Measurements from ENCODE around the gene USP7. TPM values are rescaled to one million over a fixed set of nuclear protein-coding genes. Genes with fewer than 3 reads are reported as not detected.

USP7 gene
- total and polyA plus RNA-seq, 10 of the 15 experiments (the other 5 are each of a cell fraction or from before 2014, with no cell fraction given) = 16.2 to 133 (median 60.5) TPM

DNA sequence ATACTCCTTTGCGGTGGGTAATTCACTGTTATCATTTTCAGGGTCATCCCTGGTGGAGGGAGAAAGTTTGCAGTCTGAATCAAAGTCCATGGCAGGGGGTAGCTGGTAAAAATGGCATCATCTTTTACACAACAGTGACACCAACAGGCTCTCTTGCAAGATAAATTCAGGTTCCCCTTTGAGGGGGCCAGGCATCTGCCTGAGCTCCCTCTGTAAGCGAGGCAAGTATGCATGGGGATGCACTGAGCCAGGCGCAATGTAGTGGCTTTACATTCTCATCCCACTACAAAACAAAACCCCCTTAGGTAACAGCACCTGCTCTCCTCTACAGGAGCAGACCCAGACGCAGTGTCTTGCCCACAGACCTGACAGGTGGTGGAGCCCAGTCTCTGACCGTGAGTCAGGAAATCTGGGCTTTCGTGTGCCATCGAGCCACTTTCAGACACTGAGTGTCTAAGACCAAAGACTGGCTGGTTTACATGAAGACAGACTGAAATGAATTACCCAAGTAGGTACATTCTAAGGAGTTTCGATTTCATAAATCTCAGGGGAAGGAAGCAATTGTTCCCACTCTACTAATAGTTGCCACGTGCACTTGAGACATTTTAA, 63.9 kb downstream of the USP7 start (continued):
- peak; percentile 45; the same call in 1 of the 2 replicates for TF ChIP-seq IKZF1 (conservative IDR thresholded peaks at IDR 0.05)
- no peak for TF ChIP-seq CREB1 (IDR thresholded peaks at IDR 0.05; ENCODE audit: low read depth)
- TF ChIP-seq IKZF2 (IDR thresholded peaks at IDR 0.05) = 0 out of 4 replicates have a peak, but pooled peaks have one; percentile 13 to 24
- 0 out of 3 replicates have a peak, but pooled peaks have one; percentile 19 for TF ChIP-seq POU2F2 (IDR thresholded peaks at IDR 0.05; ENCODE audit: borderline replicate concordance, low read depth, low read length)
- 0 out of 2 replicates have a peak, but pooled peaks have one; percentile 25 for TF ChIP-seq LARP7 (IDR thresholded peaks at IDR 0.05)
- TF ChIP-seq, protein P1, sequence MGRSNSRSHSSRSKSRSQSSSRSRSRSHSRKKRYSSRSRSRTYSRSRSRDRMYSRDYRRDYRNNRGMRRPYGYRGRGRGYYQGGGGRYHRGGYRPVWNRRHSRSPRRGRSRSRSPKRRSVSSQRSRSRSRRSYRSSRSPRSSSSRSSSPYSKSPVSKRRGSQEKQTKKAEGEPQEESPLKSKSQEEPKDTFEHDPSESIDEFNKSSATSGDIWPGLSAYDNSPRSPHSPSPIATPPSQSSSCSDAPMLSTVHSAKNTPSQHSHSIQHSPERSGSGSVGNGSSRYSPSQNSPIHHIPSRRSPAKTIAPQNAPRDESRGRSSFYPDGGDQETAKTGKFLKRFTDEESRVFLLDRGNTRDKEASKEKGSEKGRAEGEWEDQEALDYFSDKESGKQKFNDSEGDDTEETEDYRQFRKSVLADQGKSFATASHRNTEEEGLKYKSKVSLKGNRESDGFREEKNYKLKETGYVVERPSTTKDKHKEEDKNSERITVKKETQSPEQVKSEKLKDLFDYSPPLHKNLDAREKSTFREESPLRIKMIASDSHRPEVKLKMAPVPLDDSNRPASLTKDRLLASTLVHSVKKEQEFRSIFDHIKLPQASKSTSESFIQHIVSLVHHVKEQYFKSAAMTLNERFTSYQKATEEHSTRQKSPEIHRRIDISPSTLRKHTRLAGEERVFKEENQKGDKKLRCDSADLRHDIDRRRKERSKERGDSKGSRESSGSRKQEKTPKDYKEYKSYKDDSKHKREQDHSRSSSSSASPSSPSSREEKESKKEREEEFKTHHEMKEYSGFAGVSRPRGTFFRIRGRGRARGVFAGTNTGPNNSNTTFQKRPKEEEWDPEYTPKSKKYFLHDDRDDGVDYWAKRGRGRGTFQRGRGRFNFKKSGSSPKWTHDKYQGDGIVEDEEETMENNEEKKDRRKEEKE (IDR thresholded peaks at IDR 0.05) = no peak
- peak; percentile 20; the same call in 1 of the 2 replicates for TF ChIP-seq SMC3 (IDR thresholded peaks at IDR 0.05; ENCODE audit: borderline replicate concordance, low read length)

DNA sequence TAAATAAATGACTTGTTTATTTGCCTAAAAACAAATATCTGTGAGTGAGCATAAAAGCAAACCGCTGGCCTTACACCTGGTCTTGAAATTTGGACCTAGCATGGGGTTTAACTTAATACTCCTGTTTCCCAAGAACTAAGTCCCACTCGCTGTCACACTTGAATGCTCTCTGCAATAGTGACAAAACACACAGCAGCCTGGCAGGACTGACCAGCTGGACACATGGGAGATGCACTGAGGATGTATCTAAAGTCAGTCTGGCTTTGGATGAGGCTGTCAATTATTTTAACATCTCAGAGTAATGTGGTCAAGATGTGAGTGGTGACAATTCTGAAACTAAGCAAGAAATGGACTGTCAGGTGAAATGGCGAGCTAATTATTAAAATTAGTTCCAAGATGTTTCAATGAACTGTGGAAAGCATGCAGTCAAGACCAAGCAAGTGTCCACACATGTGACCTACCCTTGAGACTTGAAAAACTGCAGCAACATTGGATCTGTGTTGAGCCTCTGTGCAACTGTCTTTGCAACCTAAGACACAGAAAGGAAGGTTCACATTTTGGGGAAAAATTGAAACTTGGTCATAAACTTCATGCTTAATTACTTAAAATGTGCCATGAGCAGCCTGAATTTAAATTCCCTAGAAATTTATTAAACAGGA, 64.9 kb downstream of the USP7 start:
- 88% methylated on average over 3 of the region's 3 CpGs for WGBS (ENCODE audit: insufficient coverage, insufficient replicate concordance, low lambda C conversion rate, missing lambda C conversion rate)
- peaks cover 44 to 71% of the 10 kb centered on the region in 2 experiments for H3K36me3 ChIP-seq (ENCODE audit: control insufficient read depth in 2 of 2, insufficient read depth in 2 of 2, low read length in 1 of 2)
- ATAC-seq = no peak
- H3K4me2 ChIP-seq (ENCODE audit: control insufficient read depth, insufficient read depth) = no peak overlapping the region
- no peak overlapping the region for H3K27ac ChIP-seq (ENCODE audit: control insufficient read depth, insufficient read depth)
- in situ Hi-C loops (cut with MboI) (loop anchor here (5.0 kb wide), 1 partner anchor 234 kb away; no protein-coding TSS in a partner anchor), intact Hi-C loops (cut with micrococcal nuclease; ENCODE audit: unreplicated experiment) (no loop called here)
- H2AFZ ChIP-seq (ENCODE audit: control insufficient read depth, low read depth, low read length) = no peak overlapping the region
- no peaks in the 10 kb centered on the region for H3K79me2 ChIP-seq (ENCODE audit: control insufficient read depth, insufficient read depth, low read length)
- CTCF ChIA-PET = interaction anchor here (0.7 to 2.8 kb wide), 13 partner anchors 18 to 332 kb away, joined by 3 to 18 read pairs (median 5); partner anchors contain the start of gene LITAFD
- FAIRE-seq = no peak
- H3K4me1 ChIP-seq (ENCODE audit: control insufficient read depth, insufficient read depth, low read length) = peaks cover 15% of the 10 kb centered on the region
- H3K9ac ChIP-seq (ENCODE audit: control insufficient read depth, insufficient read depth, low read length) = no peak overlapping the region
- H3K9me3 ChIP-seq (replicated peaks; ENCODE audit: control insufficient read depth, insufficient read depth, low read length) = no peaks in the 10 kb centered on the region
- SMC1A ChIA-PET (ENCODE audit: uncharacterized antibody, unreplicated experiment) = interaction anchor here (1.2 to 4.3 kb wide), 8 partner anchors 8 to 237 kb away, joined by 3 to 28 read pairs (median 9); no protein-coding TSS in a partner anchor
- TF ChIP-seq EGR1 (IDR thresholded peaks at IDR 0.05; ENCODE audit: borderline replicate concordance in 1 of 2, low read depth in 2 of 2, low read length in 2 of 2) (no peak), TAF1 (IDR thresholded peaks at IDR 0.05; ENCODE audit: borderline replicate concordance, low read depth, low read length) (no peak), ZZZ3 (IDR thresholded peaks at IDR 0.05; ENCODE audit: control insufficient read depth, insufficient read length, low read depth) (no peak), CEBPZ (IDR thresholded peaks at IDR 0.05; ENCODE audit: low read depth, low read length) (no peak)
- TF ChIP-seq, protein P2, sequence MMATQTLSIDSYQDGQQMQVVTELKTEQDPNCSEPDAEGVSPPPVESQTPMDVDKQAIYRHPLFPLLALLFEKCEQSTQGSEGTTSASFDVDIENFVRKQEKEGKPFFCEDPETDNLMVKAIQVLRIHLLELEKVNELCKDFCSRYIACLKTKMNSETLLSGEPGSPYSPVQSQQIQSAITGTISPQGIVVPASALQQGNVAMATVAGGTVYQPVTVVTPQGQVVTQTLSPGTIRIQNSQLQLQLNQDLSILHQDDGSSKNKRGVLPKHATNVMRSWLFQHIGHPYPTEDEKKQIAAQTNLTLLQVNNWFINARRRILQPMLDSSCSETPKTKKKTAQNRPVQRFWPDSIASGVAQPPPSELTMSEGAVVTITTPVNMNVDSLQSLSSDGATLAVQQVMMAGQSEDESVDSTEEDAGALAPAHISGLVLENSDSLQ (IDR thresholded peaks at IDR 0.05) = peak; percentile 54
- H4K20me1 ChIP-seq (ENCODE audit: control insufficient read depth, insufficient read depth) = no peaks in the 10 kb centered on the region
- H3K4me3 ChIP-seq = no peak overlapping the region
- no peak for DNase-seq (ENCODE audit: low read depth, low spot score)
- POLR2A ChIA-PET = interaction anchor here (1.5 kb wide), 1 partner anchor 49 kb away, joined by 3 read pairs; no protein-coding TSS in a partner anchor
- no peaks in the 10 kb centered on the region for H3K27me3 ChIP-seq (replicated peaks in 1 of 2; ENCODE audit: control insufficient read depth in 2 of 2, insufficient read depth in 2 of 2, low read length in 1 of 2)
- no TSS peak for BruUV-seq (replicated peaks)
- RAD21 ChIA-PET (ENCODE audit: unreplicated experiment) = interaction anchor here (0.8 to 3.5 kb wide), 4 partner anchors 7 to 236 kb away, joined by 3 to 14 read pairs (median 4); partner anchors contain the start of gene CARHSP1

Data from GM12878 (cell line).